NCI-H1105 (cell line): ENCODE results near the gene KRTAP10-2.
"Not testable (repeated sequence)": the region's sequence is repeated elsewhere in the genome, so short reads cannot be mapped to it uniquely, and the experiment has no call there.

ENCODE experiments used
- DNase-seq: peaks from one replicate; lab custom pipeline; 2025; lab: John Stamatoyannopoulos, UW

KRTAP10-2 gene

DNA sequence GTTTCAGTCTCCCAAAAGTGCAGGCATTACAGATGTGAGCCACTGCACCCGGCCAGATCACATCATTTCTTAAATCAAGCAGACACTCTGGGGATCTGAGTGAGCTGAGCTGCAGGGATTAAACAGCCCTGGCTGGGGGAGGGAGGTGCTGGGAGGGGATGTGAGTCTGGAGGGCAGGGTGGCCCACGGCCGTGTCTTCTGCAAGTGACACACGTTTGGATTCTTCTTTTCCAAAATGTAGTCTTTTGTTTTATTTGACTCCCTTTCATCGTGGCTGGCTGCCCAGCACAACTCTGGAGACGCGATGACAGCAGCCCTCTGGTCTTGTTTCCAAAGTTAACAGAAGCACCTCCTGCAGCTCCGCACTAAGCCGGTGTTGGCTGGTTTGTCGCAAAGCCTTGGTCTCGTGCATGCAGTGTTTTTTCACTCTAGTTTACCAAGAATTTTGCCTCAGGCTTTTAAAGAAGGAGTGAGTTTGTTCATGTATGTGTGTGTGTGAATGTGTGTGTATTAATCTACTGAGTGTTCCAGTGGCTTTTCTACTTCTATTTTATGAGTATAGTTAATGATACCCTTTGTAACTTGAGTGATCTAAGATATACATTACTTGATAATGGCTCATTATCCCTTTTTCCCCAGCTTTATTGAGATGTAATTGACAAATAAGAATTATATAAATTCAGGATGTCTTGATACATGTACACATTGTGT, 31.9 kb upstream of the KRTAP10-2 start:
- no peak for DNase-seq

DNA sequence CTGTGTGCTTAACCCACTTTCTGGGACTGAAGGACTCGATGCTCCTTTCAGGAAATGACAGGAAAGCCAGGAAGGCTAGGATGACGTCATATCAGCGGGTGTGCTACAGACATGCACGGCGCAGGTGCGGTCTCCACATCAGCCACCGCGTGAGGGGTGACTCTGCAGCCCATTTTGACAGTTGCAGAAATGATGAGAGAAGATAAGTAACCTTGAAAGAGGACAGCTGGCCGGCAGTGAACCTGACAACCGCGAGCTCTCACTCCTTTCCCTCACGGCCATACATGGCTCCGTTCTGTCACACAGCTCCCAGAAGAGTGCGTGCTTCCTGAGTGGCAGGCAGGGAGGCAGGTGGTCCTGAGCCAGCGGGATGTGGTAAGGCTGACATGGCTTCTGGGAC, 30.8 kb upstream of the KRTAP10-2 start:
- no peak for DNase-seq

DNA sequence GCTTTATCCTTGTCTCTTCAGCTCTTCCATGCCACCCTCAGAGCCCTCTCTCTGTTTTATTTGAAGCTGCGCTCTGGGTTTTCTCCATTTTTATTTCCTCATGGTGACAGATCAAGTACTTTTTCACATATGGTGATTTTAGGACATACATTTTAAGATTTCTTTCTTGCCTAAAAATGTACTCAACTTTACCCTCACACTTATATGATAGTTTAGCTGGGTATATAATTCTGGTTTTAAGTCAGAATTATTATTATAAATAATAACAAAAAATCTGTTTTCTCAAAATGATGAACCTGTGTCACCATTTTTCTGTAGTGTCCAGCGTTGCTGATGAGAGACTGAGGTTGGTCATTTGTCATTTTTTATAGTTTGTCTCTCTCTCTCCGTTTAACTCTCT, 29.9 kb upstream of the KRTAP10-2 start:
- DNase-seq, result no peak

DNA sequence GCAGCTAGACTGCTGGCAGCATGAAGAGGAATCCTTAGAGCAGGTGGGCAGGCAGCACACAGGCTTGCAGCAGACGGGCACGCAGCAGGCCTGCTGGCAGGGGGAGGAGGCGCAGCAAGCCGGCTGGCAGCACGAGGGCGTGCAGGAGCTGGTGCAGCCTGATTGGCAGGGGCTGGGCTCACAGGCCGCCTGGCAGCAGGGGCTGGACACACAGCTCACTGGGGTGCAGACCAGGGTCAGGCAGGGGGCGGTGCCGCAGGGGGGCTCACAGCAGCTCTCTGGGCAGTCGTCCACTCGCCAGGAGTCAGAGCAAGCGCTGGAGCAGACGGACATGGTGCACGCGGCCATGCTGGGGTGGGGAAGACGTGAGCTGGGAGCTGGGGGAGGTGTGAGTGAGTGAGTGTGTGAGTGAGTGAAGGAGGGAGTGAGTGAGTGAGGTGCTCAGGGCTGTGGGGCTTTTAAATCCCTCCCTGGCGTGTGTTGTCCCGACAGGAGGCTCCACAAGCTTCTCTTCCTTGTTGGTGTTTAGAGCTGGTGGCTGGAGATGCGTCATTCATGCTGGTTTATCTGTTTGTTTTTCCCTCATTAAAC, 29.0 kb upstream of the KRTAP10-2 start, which contains the start of gene KRTAP10-5:
Gene KRTAP10-5, minus strand, starts transcription at position 374 of the 591 bp plus-strand sequence. Its CDS starts 26 bp downstream, at position 348.
- DNase-seq, result not testable (repeated sequence)

DNA sequence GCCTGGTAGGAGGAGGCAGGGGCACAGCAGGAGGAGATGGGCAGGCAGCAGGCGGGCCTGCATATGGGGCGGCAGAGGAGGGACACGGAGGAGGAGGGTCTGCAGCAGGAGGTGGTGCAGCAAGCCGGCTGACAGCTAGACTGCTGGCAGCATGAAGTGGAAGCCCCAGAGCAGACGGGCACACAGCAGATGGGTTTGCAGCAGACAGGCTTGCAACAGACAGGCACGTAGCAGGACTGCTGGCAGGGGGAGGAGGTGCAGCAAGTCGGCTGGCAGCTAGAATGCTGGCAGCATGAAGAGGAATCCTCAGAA, 28.5 kb upstream of the KRTAP10-2 start:
- no peak for DNase-seq

DNA sequence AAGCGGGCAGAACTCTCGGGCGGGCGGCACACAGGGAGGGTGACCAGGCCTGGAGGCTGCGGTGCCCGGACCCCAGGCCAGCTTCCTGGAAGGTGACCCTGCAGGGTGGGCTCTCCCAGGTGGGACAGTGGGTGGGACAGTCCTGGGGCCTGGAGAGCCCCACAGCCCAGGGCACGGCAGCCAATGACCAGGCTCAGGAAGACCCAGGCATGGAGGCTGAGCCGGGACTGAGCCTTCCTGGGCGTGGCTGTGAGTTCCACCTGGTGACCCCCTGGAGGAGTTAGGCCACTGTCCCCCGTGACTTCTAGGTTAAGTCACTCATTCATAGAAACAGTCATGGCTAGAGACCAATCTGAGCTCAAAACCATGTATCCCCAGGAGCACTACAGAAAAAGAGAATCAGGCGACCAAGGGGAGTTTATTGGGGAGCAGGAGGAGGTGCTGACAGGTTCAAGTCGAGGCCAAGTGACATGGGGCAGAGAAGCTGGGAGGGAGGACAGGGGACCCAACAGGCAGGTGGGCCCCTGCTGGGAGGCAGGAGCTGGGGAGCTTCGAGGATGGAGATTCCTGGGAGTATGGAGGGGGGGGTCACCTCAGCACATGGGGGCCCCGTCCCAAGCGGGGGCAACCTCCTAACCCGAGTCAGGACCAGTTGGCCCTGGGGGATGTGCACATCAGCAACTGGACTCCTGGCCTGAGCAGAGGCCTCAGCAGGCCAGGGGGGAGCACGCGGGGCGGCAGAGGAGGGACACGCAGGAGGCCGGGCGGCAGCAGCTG, 27.9 kb upstream of the KRTAP10-2 start:
- no peak for DNase-seq

DNA sequence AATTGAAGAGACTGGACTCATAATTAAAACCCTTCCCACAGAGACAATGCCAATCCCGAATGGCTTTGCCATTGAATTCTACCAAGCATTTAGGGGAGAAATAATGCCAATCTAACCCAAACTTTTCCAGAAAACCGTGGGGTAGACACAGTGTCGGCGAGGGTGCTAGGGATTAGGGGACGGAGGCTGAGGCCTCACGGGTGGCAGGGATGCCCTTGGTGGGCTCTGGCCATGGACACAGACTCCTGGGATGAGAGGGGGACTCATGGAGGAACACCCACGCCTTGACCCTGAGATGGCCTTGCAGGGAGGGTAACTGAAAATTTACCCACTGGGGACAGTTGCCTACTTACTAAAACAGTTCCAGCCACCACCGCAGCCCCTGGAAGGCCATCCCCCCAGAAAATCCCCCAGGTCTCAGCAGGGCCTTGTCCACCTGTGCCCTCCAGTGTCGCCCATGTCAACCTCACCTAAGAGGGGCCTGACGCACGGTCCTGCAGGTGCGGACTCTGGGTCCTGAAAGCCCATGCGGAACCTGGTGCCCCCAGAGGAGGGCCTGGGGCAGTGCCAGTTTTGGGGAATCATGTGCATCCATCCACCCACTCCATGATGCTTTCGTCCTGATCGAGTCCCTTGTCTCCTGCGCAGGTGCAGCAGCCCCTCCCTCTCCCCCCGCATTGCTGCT, 27.2 kb upstream of the KRTAP10-2 start:
- DNase-seq, result no peak

DNA sequence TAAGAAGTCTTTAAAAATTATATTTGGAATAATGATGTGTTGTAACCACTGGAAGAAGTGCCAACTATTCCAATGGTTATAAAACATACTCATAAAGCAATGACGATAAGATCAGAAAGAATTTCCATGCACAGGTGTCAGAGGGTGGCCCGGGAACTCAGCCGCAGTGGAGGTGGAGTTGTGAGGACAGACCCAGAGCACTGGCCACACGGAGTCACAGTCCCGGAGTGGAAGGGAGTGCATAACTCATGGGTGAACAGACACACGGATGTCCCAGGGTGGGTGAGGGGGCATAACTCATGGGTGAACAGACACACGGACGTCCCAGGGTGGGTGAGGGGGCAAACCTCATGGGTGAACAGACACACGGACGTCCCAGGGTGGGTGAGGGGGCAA, 24.7 kb upstream of the KRTAP10-2 start:
- DNase-seq, result no peak

DNA sequence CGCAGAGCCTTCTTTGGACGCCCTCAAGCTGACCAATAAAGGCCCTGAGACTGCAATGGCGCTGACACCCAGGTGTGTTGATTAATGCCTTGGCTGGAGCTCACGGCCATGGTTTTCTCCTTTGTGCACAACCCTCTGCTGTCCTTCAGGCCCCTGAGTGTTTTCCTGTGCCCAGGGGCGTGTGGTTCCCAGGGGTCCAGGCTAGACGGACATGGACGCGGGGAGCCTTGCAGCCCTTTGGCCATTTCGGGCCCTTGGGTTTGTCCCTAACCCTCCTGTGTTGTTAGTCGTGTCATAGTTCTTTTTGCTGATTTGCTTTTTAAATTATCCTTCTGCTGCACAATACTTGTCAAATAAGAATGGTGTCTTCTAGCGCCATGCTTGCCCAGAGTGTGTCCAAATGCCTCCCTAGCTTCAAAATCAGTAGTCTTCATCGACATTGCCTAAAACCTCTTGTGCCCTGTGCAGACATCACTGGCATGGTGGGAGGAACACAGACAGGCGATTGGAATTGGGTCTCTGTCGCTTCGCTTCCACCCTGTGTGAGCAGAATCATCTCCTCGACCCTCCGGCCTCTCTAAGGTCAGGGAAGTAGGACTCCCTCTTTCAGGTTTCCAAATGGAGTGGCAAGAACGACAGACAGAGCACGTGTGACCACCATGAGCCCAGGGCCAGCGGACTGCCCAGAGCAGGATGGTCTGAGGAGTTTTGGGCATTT, 24.2 kb upstream of the KRTAP10-2 start:
- DNase-seq, result no peak

DNA sequence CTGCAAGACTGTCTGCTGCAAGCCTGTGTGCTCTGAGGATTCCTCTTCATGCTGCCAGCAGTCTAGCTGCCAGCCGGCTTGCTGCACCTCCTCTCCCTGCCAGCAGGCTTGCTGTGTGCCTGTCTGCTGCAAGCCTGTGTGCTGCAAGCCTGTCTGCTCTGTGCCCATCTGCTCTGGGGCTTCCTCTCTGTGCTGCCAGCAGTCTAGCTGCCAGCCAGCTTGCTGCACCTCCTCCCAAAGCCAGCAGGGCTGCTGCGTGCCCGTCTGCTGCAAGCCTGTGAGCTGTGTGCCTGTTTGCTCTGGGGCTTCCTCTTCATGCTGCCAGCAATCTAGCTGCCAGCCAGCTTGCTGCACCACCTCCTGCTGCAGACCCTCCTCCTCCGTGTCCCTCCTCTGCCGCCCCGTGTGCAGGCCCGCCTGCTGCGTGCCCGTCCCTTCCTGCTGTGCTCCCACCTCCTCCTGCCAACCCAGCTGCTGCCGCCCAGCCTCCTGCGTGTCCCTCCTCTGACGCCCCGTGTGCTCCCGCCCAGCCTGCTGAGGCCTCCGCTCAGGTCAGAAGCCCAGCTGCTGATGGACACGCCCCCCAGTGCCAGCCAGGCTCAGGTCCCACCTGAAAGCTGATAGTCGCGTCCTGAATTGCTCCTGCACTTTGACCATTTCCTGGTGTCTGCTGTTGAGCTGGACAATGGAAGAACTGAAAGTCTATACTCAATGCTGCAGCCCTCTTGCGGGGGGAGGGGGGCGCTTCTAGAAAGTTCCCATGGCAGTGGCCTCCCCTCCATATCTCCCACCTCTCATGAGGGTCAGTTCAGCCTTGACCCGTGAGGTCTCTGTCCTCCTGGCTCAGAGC, 23.4 kb upstream of the KRTAP10-2 start:
- DNase-seq, result no peak

DNA sequence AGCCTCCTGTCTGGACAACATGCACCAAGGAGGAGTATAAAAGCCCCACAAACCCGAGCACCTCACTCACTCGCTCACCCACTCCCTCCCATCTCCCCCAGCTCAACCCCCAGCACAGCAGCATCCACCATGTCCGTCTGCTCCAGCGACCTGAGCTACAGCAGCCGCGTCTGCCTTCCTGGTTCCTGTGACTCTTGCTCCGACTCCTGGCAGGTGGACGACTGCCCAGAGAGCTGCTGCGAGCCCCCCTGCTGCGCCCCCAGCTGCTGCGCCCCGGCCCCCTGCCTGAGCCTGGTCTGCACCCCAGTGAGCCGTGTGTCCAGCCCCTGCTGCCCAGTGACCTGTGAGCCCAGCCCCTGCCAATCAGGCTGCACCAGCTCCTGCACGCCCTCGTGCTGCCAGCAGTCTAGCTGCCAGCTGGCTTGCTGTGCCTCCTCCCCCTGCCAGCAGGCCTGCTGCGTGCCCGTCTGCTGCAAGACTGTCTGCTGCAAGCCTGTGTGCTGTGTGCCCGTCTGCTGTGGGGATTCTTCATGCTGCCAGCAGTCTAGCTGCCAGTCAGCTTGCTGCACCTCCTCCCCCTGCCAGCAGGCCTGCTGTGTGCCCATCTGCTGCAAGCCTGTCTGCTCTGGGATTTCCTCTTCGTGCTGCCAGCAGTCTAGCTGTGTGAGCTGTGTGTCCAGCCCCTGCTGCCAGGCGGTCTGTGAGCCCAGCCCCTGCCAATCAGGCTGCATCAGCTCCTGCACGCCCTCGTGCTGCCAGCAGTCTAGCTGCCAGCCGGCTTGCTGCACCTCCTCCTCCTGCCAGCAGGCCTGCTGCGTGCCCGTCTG, 22.5 kb upstream of the KRTAP10-2 start, which contains the start of gene KRTAP10-4:
Gene KRTAP10-4, plus strand, starts transcription at position 100 of the 827 bp plus-strand sequence. Its CDS starts 30 bp downstream, at position 130.
- not testable (repeated sequence) for DNase-seq

DNA sequence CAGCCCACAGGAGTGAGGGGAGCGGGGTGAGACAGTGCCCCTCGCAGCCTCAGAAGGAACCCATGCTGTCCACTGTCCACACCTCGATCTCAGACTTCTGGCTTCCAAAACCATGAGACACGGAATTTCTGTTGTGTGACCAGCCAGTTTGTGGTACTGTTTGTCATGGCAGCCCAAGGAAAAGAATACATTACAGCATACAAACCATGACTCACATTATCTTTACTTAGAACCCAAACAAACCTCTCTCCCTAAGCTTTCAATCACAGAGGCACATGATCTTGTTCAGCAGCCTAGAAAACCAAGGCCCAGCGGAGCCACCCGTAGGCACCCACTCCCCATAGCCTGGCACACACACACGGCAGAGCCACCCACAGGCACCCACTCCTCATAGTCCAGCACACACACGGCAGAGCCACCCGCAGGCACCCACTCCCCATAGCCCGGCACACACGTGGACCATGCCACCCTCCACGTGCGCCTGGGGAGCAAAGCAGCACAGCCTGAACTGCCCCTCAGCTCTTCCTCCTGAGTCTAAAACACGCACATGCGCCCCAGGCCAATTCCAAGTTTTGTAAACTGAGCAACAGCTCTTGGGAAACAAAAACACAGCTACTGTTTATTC, 21.8 kb upstream of the KRTAP10-2 start:
- no peak for DNase-seq

DNA sequence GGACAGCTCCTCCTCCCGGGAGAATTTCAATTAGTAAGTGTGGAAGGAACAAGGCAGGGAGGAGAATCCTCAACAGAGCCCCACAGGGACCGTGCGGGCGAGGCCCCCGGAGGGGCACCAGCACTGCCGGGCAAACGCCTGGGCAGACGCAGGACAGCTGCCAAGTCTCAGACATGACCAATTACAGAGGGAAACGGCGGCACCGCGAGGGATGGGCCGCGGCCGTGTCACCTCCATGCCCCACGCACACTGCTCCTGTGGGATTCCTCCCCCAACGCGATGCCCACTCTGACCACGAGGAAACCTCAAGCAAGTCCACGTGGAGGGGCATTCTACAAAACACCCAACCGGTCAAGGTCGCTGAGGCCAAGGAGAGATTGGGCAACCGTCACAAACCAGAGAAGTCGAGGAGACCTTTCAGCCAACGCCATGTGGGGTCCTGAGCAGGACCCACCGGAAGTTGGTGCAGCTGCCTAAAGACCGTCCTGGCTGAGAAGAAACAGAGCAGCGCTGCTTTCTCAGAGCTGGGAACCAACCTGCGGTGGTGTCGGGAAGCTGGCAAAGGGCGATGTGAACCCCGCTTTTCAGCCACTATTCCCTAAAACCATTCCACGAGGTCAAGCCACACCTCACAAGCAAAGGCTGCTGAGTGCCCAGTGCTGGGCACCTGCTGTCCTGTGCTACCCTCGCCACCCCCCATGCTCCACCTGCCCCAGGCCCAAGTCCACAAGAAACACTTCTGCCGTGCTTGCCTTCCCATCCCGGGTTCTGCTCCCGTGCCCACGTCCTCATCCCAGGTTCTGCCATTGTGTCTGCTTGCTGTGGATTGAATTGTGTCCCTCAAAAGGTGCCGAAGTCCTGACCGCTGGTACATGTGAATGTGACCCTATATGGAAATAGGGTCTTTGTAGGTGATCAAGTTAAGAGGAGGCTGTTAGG, 20.8 kb upstream of the KRTAP10-2 start:
- DNase-seq, result no peak

DNA sequence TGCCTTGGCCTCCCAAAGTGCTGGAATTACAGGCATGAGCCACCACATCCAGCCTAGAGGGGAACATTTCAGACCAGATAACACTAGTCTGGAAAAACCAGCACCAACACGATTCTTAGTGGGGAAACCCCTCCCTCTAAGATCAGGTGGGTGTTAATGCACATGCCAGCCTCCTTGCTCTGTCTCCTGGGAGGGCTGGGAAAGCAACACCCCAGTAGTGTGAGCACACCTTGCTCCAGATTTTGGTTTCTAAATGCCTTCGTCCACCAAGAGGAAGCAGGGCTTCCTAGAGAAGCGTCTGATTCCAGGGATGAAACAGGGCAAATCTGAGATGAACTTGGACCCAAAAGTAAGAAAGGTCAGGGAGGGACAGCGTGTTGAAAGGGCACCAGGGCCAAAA, 20.0 kb upstream of the KRTAP10-2 start:
- DNase-seq, result no peak

DNA sequence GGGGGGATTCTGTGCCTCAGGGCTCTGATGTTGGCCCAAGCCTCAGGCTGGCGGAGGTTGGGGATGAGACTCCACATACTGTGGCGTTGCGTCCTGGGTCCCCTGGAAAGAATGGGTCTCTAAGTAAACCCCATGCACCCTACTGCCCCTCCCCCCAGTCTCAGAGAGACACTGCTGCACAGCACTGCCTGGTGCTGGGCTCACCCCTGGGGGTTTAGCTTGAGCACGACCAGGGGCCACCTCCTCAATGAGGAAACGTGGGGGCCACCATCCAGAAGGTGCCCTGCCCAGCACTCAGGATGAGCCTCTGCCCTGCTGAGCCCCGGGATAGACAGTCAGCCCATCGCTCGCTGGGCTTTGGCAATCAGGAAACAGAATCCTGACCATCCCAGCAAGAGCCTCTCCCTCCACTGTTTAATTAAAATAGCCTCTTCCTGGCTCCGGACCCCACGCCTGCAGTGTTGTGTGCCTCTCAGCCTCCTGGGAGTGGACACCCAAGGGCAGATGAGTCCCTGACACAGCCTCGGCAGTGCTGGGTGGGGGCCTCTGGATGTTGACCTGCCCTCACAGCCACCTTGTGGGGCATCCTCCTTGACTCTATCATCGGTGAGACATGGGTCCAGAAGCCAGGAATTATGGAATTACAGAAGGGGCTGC, 18.7 kb upstream of the KRTAP10-2 start:
- DNase-seq, result no peak

DNA sequence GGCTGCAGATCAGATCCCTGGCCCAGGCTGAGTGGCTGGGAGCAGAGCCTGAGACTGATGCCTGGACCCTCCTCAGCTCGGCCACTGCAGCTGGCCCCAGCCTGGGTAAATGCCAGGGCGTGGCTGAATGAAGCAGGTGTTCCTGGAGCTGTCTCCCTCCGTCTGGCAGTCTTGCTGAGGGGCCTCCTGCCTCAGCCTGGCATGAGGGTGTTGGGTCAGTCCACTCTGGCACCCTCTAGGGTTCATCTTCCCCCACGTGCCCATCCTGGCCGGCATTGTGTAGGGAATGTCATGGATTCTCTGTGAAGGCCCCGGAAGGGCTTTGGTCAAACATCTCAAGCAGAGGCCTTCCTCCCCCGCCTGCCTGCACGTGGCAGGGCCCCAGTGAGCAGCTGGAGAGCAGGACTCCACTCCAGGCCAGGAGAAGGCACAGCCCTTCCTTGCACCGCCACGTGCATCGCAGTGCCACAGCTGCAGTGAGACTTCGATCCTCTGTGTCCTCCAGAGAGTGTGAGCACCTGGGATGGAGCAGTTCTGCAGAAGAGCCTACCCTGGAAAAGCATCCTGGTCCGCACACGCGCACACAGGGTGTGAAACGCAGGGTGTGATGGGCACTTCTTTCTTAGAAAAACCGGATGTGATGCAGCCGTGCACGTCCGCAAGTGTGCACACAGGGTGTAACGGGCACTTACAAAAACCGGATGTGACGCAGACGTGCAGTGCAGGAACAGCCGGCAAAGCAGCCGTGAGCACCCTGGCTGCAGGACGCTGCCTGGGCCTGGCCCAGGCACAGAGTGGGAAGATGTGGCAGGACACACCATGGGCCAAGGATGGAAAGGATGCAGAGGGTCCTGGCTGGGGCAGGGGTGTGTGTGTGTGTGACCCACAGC, 17.6 kb upstream of the KRTAP10-2 start:
- no peak for DNase-seq

DNA sequence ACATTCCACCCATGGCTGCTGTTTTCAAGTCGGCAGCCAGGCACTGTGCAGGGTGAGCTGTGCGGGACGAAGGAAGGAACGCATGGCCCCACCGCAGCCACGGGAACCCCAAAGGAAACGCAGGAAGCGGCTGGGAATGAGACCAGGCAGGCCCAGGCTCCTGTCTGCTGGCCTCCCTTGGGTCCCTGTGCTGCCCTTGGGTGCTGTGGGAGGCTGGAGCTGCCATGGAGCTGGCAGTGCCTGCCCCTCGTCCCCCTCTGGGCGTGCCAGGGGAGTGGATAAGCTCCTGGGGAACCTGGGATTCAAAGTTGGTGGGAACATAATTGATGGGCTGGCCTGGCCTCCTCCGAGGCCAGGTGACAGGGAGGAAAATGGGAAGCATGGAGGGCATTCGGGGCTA, 17.0 kb upstream of the KRTAP10-2 start:
- no peak for DNase-seq
